Ectodermal cell (in vitro differentiated cells): ENCODE data around the gene ADAMTS18.

ENCODE experiments used
- H3K27ac ChIP-seq: 2 replicates; pipeline ENCODE4 v1.7.0; 2013; ENCODE audit warnings: mild to moderate bottlenecking, low read depth, low read length; ENCODE audit not compliant: insufficient read depth, poor library complexity, severe bottlenecking
- H3K27me3 ChIP-seq: 2 replicates; pipeline ENCODE4 v1.7.0; 2013; ENCODE audit warnings: mild to moderate bottlenecking, low read length; ENCODE audit not compliant: insufficient read depth, control insufficient read depth, poor library complexity, severe bottlenecking
- H3K36me3 ChIP-seq: one replicate; pipeline ENCODE4 v1.7.0; 2013; ENCODE audit warnings: low read length; ENCODE audit not compliant: control insufficient read depth, insufficient read depth
- H3K4me1 ChIP-seq: one replicate; pipeline ENCODE4 v1.7.0; 2013; ENCODE audit warnings: low read length; ENCODE audit not compliant: control insufficient read depth, insufficient read depth
- H3K4me3 ChIP-seq: 2 replicates; pipeline ENCODE4 v1.7.0; 2013; ENCODE audit warnings: low read depth, low read length, control low read depth; ENCODE audit not compliant: insufficient read depth
- H3K9me3 ChIP-seq: 2 replicates; pipeline ENCODE4 v1.7.0; 2013; ENCODE audit warnings: mild to moderate bottlenecking, low read length, moderate library complexity; ENCODE audit not compliant: control insufficient read depth
- WGBS, 2 experiments: methylation state at CpG; one replicate each; pipeline ENCODE4 v1.1.7; 2013; ENCODE audit warnings: missing lambda C conversion rate in 2 of 2; 5-methylcytosine and 5-hydroxymethylcytosine counted together

The ADAMTS18 gene

GRCh38 chr16:77435272-77435820 lies 512 bp upstream of the ADAMTS18 start:
- WGBS, 2 experiments: 25 to 26% methylated on average over 20 of the region's 20 CpGs
- Histone ChIP-seq H3K27ac (no peak overlapping the region), H3K36me3 (no peaks in the 10 kb centered on the region), H3K9me3 (no peaks in the 10 kb centered on the region), H3K4me3 (peak overlapping the region; percentile 54), H3K4me1 (peaks cover 4% of the 10 kb centered on the region), H3K27me3 (peaks cover 64% of the 10 kb centered on the region)

GRCh38 chr16:77434022-77434529 lies 758 bp downstream of the ADAMTS18 start:
- Histone ChIP-seq H3K4me1 (peaks cover 4% of the 10 kb centered on the region), H3K9me3 (no peaks in the 10 kb centered on the region), H3K27ac (no peak overlapping the region), H3K4me3 (peak overlapping the region; percentile 54), H3K27me3 (peaks cover 64% of the 10 kb centered on the region), H3K36me3 (no peaks in the 10 kb centered on the region)
- 2 to 7% methylated on average over 13 to 17 of the region's 17 CpGs for WGBS, 2 experiments

- Histone ChIP-seq H3K27ac (no peak overlapping the region), H3K9me3 (no peaks in the 10 kb centered on the region), H3K4me1 (peaks cover 4% of the 10 kb centered on the region), H3K36me3 (no peaks in the 10 kb centered on the region), H3K4me3 (no peak overlapping the region), H3K27me3 (peaks cover 64% of the 10 kb centered on the region)
- WGBS, 2 experiments: 74 to 79% methylated on average over 6 of the region's 6 CpGs
These were observed 1.7 kb downstream of the ADAMTS18 start for GRCh38 chr16:77433146-77433545.

GRCh38 chr16:77432264-77432663 lies 2.6 kb downstream of the ADAMTS18 start:
- Histone ChIP-seq H3K27me3 (peaks cover 64% of the 10 kb centered on the region), H3K9me3 (no peaks in the 10 kb centered on the region)

DNA sequence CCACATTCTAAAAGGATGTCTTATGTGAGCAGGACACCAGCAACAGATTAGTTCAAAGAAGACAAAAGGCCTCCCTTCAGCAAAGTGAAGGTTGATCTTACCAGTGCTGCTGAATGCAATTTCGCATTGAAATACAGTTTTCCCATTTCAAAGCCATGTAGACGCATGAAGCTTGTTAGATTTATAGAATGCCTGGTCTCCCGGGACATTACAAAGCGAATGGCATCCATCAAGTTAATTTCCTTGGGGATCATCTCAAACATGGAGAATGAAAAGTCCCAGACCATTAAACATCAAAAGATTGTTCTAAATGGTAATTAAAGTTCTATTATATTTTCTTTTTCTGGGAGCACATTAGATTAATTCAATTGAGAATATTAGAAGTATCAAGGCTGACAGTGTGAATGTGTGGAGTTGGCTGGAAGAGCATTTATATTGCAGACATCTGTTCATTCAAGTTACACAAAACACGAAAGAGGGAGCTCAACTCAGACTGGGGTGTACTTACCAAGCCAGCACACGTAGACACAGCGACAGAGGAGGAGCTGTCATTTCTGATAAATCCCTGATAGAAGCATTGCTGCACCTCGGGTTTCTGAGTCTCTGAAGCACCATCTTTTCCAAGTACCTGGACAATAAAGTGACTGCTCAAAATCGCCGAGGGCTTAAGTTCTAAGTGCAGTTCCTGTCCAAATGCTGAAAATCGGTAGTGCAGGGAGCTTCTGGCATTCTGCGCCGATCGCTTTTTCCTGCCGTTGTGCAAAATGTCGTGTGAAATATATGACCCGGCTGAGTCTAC lies 3.8 kb downstream of the ADAMTS18 start:
- no peak overlapping the region for H3K27ac ChIP-seq
- peaks cover 51% of the 10 kb centered on the region for H3K27me3 ChIP-seq
- H3K9me3 ChIP-seq: no peaks in the 10 kb centered on the region
- WGBS, 2 experiments: 93 to 94% methylated on average over 17 of the region's 17 CpGs
- H3K4me3 ChIP-seq: no peak overlapping the region
- H3K4me1 ChIP-seq: no peaks in the 10 kb centered on the region
- H3K36me3 ChIP-seq: no peaks in the 10 kb centered on the region

More at GRCh38 chr16:77432264-77432663, 2.6 kb downstream of the ADAMTS18 start:
- H3K4me3 ChIP-seq: no peak overlapping the region
- no peaks in the 10 kb centered on the region for H3K36me3 ChIP-seq
- no peaks in the 10 kb centered on the region for H3K4me1 ChIP-seq
- H3K27ac ChIP-seq: no peak overlapping the region

GRCh38 chr16:77430360-77430759 lies 4.5 kb downstream of the ADAMTS18 start:
- Histone ChIP-seq H3K36me3 (no peaks in the 10 kb centered on the region), H3K4me1 (no peaks in the 10 kb centered on the region), H3K4me3 (no peak overlapping the region), H3K9me3 (no peaks in the 10 kb centered on the region), H3K27me3 (peaks cover 45% of the 10 kb centered on the region), H3K27ac (no peak overlapping the region)
- 89 to 97% methylated on average over 4 of the region's 4 CpGs for WGBS, 2 experiments

- H3K27me3 ChIP-seq: no peaks in the 10 kb centered on the region
- no peaks in the 10 kb centered on the region for H3K4me1 ChIP-seq
- 49 to 61% methylated on average over 10 of the region's 10 CpGs for WGBS, 2 experiments
- H3K36me3 ChIP-seq: no peaks in the 10 kb centered on the region
- no peak overlapping the region for H3K4me3 ChIP-seq
- no peaks in the 10 kb centered on the region for H3K9me3 ChIP-seq
- peak overlapping the region; percentile 60 for H3K27ac ChIP-seq
These were observed 9.8 kb downstream of the ADAMTS18 start for GRCh38 chr16:77424871-77425604.

DNA sequence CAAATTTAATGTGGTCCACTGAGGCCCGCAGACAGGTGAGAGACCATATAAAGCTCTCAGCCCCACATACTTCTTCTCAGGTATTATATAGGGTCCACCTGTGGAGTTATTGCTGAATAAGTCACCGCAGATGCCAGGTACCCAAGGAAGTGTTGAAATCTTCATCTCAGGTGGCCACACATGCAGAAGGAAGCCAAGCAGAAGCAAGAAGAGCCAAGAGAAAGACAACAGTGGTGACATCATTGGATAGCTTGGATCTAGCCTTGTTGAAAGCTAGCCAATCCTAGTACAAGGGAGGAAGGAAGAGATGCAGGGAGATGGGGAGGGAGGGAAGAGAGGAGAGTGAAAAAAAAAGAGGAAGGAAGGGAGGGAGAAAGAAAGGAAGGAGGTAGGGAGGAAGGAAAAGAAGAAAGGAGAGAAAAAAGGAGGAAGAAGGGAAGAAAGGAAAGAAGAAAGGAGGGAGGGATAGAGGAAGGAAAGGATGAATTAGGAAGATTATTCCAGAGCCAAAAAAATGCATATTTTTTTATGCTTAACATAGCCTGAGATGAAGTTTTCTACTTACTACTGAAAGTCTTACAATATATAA lies 12.5 kb downstream of the ADAMTS18 start:
- no peak overlapping the region for H3K27ac ChIP-seq
- H3K4me3 ChIP-seq: no peak overlapping the region
- WGBS, 2 experiments: 94 to 99% methylated on average over 1 to 2 of the region's 2 CpGs
- no peaks in the 10 kb centered on the region for H3K27me3 ChIP-seq
- no peaks in the 10 kb centered on the region for H3K36me3 ChIP-seq
- no peaks in the 10 kb centered on the region for H3K4me1 ChIP-seq
- no peaks in the 10 kb centered on the region for H3K9me3 ChIP-seq

DNA sequence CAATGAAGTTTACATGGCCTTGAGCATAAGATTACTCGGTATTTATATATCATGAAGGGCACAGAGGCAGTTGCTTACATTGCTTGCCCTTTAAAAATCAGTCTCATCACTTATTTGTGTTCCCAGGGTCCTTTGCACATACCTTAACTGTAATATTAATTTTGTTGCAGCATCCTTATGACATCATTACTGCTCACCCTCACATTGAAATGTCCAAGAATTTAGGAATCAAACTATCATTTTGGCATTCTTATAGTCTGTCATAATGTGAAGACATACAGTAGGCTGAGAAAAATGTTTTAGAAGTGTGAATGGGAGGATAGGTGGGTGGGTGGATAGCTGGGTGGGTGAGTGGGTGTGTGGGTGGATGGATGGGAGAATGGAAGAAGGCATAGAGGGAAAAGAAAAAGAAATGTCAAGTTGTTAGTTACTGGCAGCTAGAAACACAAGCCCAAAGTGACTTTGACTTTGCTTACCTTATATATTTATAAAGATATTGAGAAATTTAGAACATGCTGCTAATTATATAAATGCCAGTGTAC lies 17.8 kb downstream of the ADAMTS18 start:
- no peaks in the 10 kb centered on the region for H3K9me3 ChIP-seq
- no peak overlapping the region for H3K27ac ChIP-seq
- no peaks in the 10 kb centered on the region for H3K27me3 ChIP-seq
- no peaks in the 10 kb centered on the region for H3K4me1 ChIP-seq
- H3K4me3 ChIP-seq: no peak overlapping the region
- H3K36me3 ChIP-seq: no peaks in the 10 kb centered on the region
- WGBS, 2 experiments: 53 to 64% methylated on average over 1 of the region's 1 CpG
